GM21737 (cell line): ENCODE measurements around the gene GTF3C5.

Source experiments
- ATAC-seq: cut with Tn5 transposase; IDR thresholded peaks from one replicate; pipeline ENCODE4 v1.9.1; 2021; ENCODE audit warnings: mild to moderate bottlenecking, moderate library complexity; ENCODE audit not compliant: unreplicated experiment

The GTF3C5 gene

GRCh38 chr9:133104718-133105460, 74.1 kb downstream of the GTF3C5 start:
- no peak for ATAC-seq

- no peak for ATAC-seq
Measured at GRCh38 chr9:133105461-133105770, 74.6 kb downstream of the GTF3C5 start.

- no peak for ATAC-seq
Measured at GRCh38 chr9:133106511-133107244, 75.9 kb downstream of the GTF3C5 start.

GRCh38 chr9:133107245-133107722, 76.5 kb downstream of the GTF3C5 start:
- no peak for ATAC-seq
